DOHH2 (cell line): ENCODE results near the gene METTL16.
"Not testable (repeated sequence)": the region's sequence is repeated elsewhere in the genome, so short reads cannot be mapped to it uniquely, and the experiment has no call there.

Source experiments
- H3F3A ChIP-seq: fragments of 200-600 bp; sonication (generic), shearing (Covaris generic); 2 replicates; pipeline ENCODE4 v1.6.0; 2016; ENCODE audit warnings: antibody characterized with exemption, mild to moderate bottlenecking; ENCODE audit not compliant: control insufficient read depth, insufficient read depth
- H3K27ac ChIP-seq: fragments of 200-600 bp; sonication (generic); 2 replicates; pipeline ENCODE4 v1.5.1; 2014; ENCODE audit warnings: low read depth, mild to moderate bottlenecking, low read length, moderate library complexity
- H3K27me3 ChIP-seq: fragments of 200-600 bp; sonication (generic); 2 replicates; pipeline ENCODE4 v1.6.1; 2014; ENCODE audit warnings: mild to moderate bottlenecking, low read length, mixed read lengths; ENCODE audit not compliant: control insufficient read depth
- H3K36me3 ChIP-seq: fragments of 200-600 bp; sonication (generic); 2 replicates; pipeline ENCODE4 v1.6.1; 2014; ENCODE audit warnings: mild to moderate bottlenecking, low read length, moderate library complexity, mixed read lengths; ENCODE audit not compliant: control insufficient read depth
- H3K4me1 ChIP-seq: fragments of 200-600 bp; sonication (generic); 2 replicates; pipeline ENCODE4 v1.6.1; 2014; ENCODE audit warnings: mild to moderate bottlenecking, low read length, mixed read lengths; ENCODE audit not compliant: control insufficient read depth
- H3K4me2 ChIP-seq: fragments of 200-600 bp; sonication (generic); 2 replicates; pipeline ENCODE4 v1.6.0; 2014; ENCODE audit warnings: mild to moderate bottlenecking, low read length, moderate library complexity
- H3K4me3 ChIP-seq: fragments of 200-600 bp; sonication (generic); 2 replicates; pipeline ENCODE4 v1.5.1; 2014; ENCODE audit warnings: mild to moderate bottlenecking, low read length, mixed read lengths
- H3K79me2 ChIP-seq: fragments of 200-600 bp; sonication (generic); 2 replicates; pipeline ENCODE4 v1.6.1; 2014; ENCODE audit warnings: mild to moderate bottlenecking, low read length, mixed read lengths; ENCODE audit not compliant: control insufficient read depth
- H3K9me2 ChIP-seq: fragments of 200-600 bp; sonication (generic); replicated peaks from 2 replicates; pipeline ENCODE4 v1.6.1; 2014; ENCODE audit warnings: mild to moderate bottlenecking, low read length, mixed read lengths; ENCODE audit not compliant: control insufficient read depth
- H3K9me3 ChIP-seq: fragments of 200-600 bp; sonication (generic); 2 replicates; pipeline ENCODE4 v1.6.1; 2014; ENCODE audit warnings: antibody characterized with exemption, low read length, mixed read lengths; ENCODE audit not compliant: control insufficient read depth, insufficient read depth
- H4K20me1 ChIP-seq: fragments of 200-600 bp; sonication (generic); 2 replicates; pipeline ENCODE4 v1.6.0; 2014; ENCODE audit warnings: low read depth, mild to moderate bottlenecking, antibody characterized with exemption, low read length, moderate library complexity; ENCODE audit not compliant: control insufficient read depth, insufficient read depth
- CTCF ChIP-seq: fragments of 200-600 bp; sonication (generic); IDR thresholded peaks from one replicate; pipeline ENCODE4 v1.5.1; 2014; ENCODE audit warnings: antibody characterized with exemption, mild to moderate bottlenecking, low read depth, low read length; ENCODE audit not compliant: poor library complexity, severe bottlenecking
- EZH2phosphoT487 ChIP-seq: fragments of 200-600 bp; sonication (generic); IDR thresholded peaks from 2 replicates; pipeline ENCODE4 v1.6.1; 2017; ENCODE audit warnings: borderline replicate concordance, mild to moderate bottlenecking, antibody characterized with exemption, low read length, moderate library complexity, mixed read lengths

The METTL16 gene

GRCh38 chr17:2532146-2532720 is 20.5 kb upstream of the METTL16 start:
- Histone ChIP-seq H3K27me3 (no peaks in the 10 kb centered on the region), H4K20me1 (no peaks in the 10 kb centered on the region), H3K9me2 (no peaks in the 10 kb centered on the region), H3K79me2 (no peaks in the 10 kb centered on the region), H3K9me3 (no peaks in the 10 kb centered on the region), H3K27ac (no peak overlapping the region), H3K4me2 (no peak overlapping the region), H3K4me1 (0 out of 2 replicates have a peak, but pooled peaks cover 2% of the 10 kb centered on the region), H3K4me3 (no peak overlapping the region), H3F3A (no peaks in the 10 kb centered on the region), H3K36me3 (no peaks in the 10 kb centered on the region)
- TF ChIP-seq EZH2phosphoT487, result no peak
- TF ChIP-seq CTCF, result no peak

- H3K36me3 ChIP-seq, H3K4me1 ChIP-seq, H4K20me1 ChIP-seq, H3K9me2 ChIP-seq, H3K4me2 ChIP-seq, H3K27me3 ChIP-seq, H3K27ac ChIP-seq, H3F3A ChIP-seq, H3K4me3 ChIP-seq, H3K79me2 ChIP-seq, H3K9me3 ChIP-seq: not testable (repeated sequence)
Measured at GRCh38 chr17:2531243-2531954, 19.7 kb upstream of the METTL16 start.

- not testable (repeated sequence) for H3K9me2 ChIP-seq, H3K9me3 ChIP-seq, H3K4me3 ChIP-seq, H3K27me3 ChIP-seq, H3K27ac ChIP-seq, H3K4me2 ChIP-seq, H3K79me2 ChIP-seq, H4K20me1 ChIP-seq, H3F3A ChIP-seq, H3K36me3 ChIP-seq
- peaks cover 11% of the 10 kb centered on the region for H3K4me1 ChIP-seq
Measured at GRCh38 chr17:2521775-2522410, 10.2 kb upstream of the METTL16 start.

GRCh38 chr17:2521257-2521656 is 9.6 kb upstream of the METTL16 start:
- Histone ChIP-seq H3K4me1 (peaks cover 12% of the 10 kb centered on the region), H3K27ac (no peak overlapping the region), H3F3A (0 out of 2 replicates have a peak, but pooled peaks cover under 1% of the 10 kb centered on the region), H3K4me2 (no peak overlapping the region), H3K27me3 (no peaks in the 10 kb centered on the region), H4K20me1 (no peaks in the 10 kb centered on the region), H3K36me3 (no peaks in the 10 kb centered on the region), H3K9me3 (no peaks in the 10 kb centered on the region), H3K4me3 (no peak overlapping the region), H3K9me2 (no peaks in the 10 kb centered on the region), H3K79me2 (no peaks in the 10 kb centered on the region)
- TF ChIP-seq CTCF, result no peak
- TF ChIP-seq EZH2phosphoT487, result no peak
